Kidney (tissue), 14 donors: ENCODE data around the gene KHNYN. TPM values are rescaled to one million over a fixed set of nuclear protein-coding genes. Genes with fewer than 3 reads are reported as not detected.

Experiments
- DNase-seq, 5 donors: peaks; one replicate each; pipeline ENCODE4 v3.0.0-alpha.2; 2013 to 2020
- FAIRE-seq: peaks from 2 replicates; lab custom pipeline; 2012; peaks lifted over from hg19 to GRCh38; lab: Jason Lieb, UNC
- H3K27ac ChIP-seq, 2 donors: one replicate each; pipeline ENCODE4 v1.7.0; 2013; ENCODE audit warnings: low read depth in 2 of 2, low read length in 2 of 2, inconsistent platforms in 1 of 2
- H3K27me3 ChIP-seq: one replicate; pipeline ENCODE4 v1.7.1; 2013; ENCODE audit warnings: low read length, inconsistent platforms; ENCODE audit not compliant: control insufficient read depth, insufficient read depth
- H3K36me3 ChIP-seq, 3 donors: one replicate each; pipeline versions ENCODE4 v1.7.0 to v1.7.1; 2013; ENCODE audit warnings: low read length in 3 of 3, control low read depth in 1 of 3, inconsistent platforms in 1 of 3; ENCODE audit not compliant: insufficient read depth in 3 of 3, control insufficient read depth in 2 of 3
- H3K4me1 ChIP-seq, 3 donors: one replicate each; pipeline versions ENCODE4 v1.7.0 to v1.7.1; 2013; ENCODE audit warnings: low read length in 3 of 3, inconsistent platforms in 1 of 3, low read depth in 1 of 3; ENCODE audit not compliant: control insufficient read depth in 2 of 3, insufficient read depth in 2 of 3
- H3K4me3 ChIP-seq, 3 donors: one replicate each; pipeline versions ENCODE4 v1.7.0 to v1.8.1; 2013; ENCODE audit warnings: low read length in 3 of 3, control low read depth in 1 of 3, inconsistent platforms in 1 of 3
- H3K9ac ChIP-seq, 3 donors: one replicate each; pipeline versions ENCODE4 v1.7.0 to v1.7.1; 2013; ENCODE audit warnings: low read length in 3 of 3, control low read depth in 1 of 3, inconsistent platforms in 1 of 3
- H3K9me3 ChIP-seq, 3 donors: one replicate each; pipeline versions ENCODE4 v1.7.0 to v1.7.1; 2013; ENCODE audit warnings: low read length in 3 of 3, control low read depth in 1 of 3, inconsistent platforms in 1 of 3; ENCODE audit not compliant: control insufficient read depth in 2 of 3, insufficient read depth in 1 of 3
- CTCF ChIP-seq: IDR thresholded peaks from 3 replicates; pipeline ENCODE4 v1.5.1; 2012; ENCODE audit warnings: mild to moderate bottlenecking, moderate library complexity, borderline replicate concordance; ENCODE audit not compliant: insufficient read depth; ENCODE audit errors: extremely low read depth
- intact Hi-C: fragments of 100-400 bp; cut with DNase I; formaldehyde crosslinking; loops from one replicate; pipeline ENCODE4 v1.11.1; 2022
- polyA plus RNA-seq: library from polyadenylated mRNA; stranded (reverse); fragments of 350-450 nt; fragmentation: Illumina TruSeq; extraction: RNeasy Lipid Tissue Mini Kit (QIAGEN cat#74804); gene quantifications from one replicate; pipeline ENCODE4 v1.2.3, GENCODE V29; 2014; ENCODE audit warnings: low read depth, low replicate concordance; ENCODE audit not compliant: insufficient read depth
- total RNA-seq: library from RNA; stranded (reverse); fragmentation: NEBNext Ultra II Directional; extraction: Animal tissue kit (Norgen Biotek cat#: 25700); gene quantifications from one replicate; pipeline ENCODE4 v1.2.1, GENCODE V29; 2021
- donor health status: control.
- donor health status: control.
- donor health status: control.
- donor health status: control.
- donor health status: control.
- donor health status: DM: yes; HTN: yes; CAD: no.
- donor health status: Normal renal cell carcinoma (clear cell type).

KHNYN gene
- total and polyA plus RNA-seq, 2 donors from 2014 or later, result 9.7 to 53.9 TPM

DNA sequence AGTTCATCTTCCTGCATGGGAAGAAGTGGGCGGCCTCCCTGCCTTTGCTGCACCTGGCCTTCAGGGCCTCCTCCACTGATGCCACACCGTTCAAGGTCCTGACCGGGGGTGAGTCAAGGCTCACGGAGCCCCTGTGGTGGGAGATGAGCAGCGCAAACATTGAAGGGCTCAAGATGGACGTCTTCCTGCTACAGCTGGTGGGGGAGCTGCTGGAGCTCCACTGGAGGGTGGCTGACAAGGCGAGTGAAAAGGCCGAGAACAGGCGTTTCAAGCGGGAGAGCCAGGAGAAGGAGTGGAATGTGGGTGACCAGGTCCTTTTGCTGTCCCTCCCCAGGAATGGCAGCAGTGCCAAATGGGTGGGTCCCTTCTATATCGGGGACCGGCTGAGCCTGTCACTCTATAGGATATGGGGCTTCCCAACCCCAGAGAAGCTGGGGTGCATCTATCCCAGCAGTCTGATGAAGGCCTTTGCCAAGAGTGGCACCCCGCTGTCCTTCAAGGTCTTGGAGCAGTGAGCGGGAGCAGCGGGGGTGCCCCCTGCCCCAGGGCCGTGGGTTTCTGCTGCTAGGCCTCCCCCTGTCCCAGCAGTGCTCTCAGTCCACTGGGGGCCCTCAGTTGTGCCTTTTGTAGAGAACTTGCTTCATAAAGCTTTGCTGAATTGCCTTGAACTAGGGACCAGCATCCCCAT is 12.7 kb upstream of the KHNYN start:
- TF ChIP-seq CTCF, result no peak
- H3K27ac ChIP-seq, result no peak overlapping the region
- FAIRE-seq, result no peak
- H3K9ac ChIP-seq, result no peak overlapping the region
- intact Hi-C loops, result no loop called here
- H3K9me3 ChIP-seq, result no peaks in the 10 kb centered on the region
- no peaks in the 10 kb centered on the region for H3K4me1 ChIP-seq
- H3K4me3 ChIP-seq, result no peak overlapping the region
- no peak for DNase-seq
- peaks cover 0 to 7% (median 0%) of the 10 kb centered on the region in 3 donors for H3K36me3 ChIP-seq
- H3K27me3 ChIP-seq, result no peaks in the 10 kb centered on the region

DNA sequence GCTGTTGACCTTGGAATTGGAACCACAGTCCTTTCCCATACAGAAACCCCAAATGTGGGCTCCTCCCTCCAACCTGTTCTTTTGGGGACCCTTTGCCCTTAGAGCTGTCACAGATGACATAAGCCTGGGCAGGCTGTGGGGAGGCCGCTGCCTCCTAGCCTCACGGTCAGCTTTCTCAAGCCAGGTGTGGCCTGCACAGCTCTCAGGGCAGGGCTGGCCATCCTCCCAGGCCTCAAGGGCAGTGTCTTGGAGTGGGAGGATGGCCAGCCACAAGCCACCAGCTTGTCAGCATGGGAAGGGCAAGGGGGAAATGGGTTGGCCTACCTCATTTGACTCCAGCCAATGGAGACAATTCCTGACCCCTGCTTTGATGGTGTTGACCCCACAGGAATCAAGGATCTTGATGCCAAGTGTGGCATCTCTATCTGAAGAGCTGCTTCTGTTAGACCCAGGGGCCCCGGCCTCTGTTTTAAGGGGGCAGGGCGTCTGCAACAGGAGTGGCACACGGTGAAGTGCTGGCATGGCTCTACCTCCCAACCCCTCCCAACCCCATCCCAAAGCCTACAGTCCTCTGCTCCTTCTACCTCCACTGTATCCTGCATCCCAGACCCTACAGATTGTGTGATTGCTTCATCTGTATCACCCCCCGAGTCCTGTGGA is 11.8 kb upstream of the KHNYN start:
- DNase-seq (no peak), FAIRE-seq (no peak)
- Histone ChIP-seq H3K9me3 (no peaks in the 10 kb centered on the region), H3K9ac (no peak overlapping the region), H3K4me3 (no peak overlapping the region), H3K36me3 (no peaks in the 10 kb centered on the region), H3K27ac (no peak overlapping the region), H3K4me1 (no peaks in the 10 kb centered on the region), H3K27me3 (no peaks in the 10 kb centered on the region)
- intact Hi-C loops, result no loop called here
- no peak for TF ChIP-seq CTCF

DNA sequence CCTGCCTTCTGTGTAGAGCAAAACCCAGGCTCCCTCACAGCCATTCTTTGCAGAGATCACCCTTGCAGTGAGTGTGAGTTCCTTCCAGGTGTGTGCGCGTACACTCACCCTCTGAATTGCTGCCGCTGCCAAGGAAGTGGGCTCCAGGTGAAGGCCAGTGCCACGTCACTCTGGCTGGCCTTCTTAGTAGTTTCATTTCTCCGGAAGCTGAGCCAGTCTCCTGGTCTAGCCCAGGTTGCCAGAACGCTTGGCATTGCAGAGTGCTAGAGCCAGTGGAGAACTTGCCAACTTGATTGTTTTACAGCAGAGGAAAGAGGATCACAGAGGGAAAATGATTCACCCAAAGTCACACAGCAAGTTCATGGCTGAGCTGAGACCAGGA is 11.3 kb upstream of the KHNYN start:
- H3K4me3 ChIP-seq, result no peak overlapping the region
- H3K9me3 ChIP-seq, result no peaks in the 10 kb centered on the region
- TF ChIP-seq CTCF, result no peak
- intact Hi-C loops, result no loop called here
- DNase-seq (no peak), FAIRE-seq (no peak)
- H3K9ac ChIP-seq, result no peak overlapping the region
- H3K27ac ChIP-seq, result no peak overlapping the region
- no peaks in the 10 kb centered on the region for H3K27me3 ChIP-seq
- no peaks in the 10 kb centered on the region for H3K4me1 ChIP-seq
- H3K36me3 ChIP-seq, result no peaks in the 10 kb centered on the region
